Heart left ventricle (tissue), 16 donors: ENCODE measurements around the gene LMAN2L. TPM values are rescaled to one million over a fixed set of nuclear protein-coding genes. Genes with fewer than 3 reads are reported as not detected.

Experiments
- ATAC-seq, 4 donors: fragments of 200-7000 bp; cut with Tn5 transposase; one replicate each; pipeline ENCODE4 v1.9.1; 2020 to 2022; ENCODE audit warnings: moderate library complexity in 4 of 4, mild to moderate bottlenecking in 3 of 4, moderate number of reproducible peaks in 1 of 4
- DNase-seq, 5 donors: peaks; one replicate each; pipeline ENCODE4 v3.0.0-alpha.2; 2020
- H3K27ac ChIP-seq, 12 donors: fragments of 200-600 bp; sonication (generic) in 4 of 12; one replicate each; pipeline versions ENCODE4 v1.5.0 to v1.8.0; 2016 to 2022; ENCODE audit warnings: mild to moderate bottlenecking in 2 of 12
- H3K27me3 ChIP-seq, 9 donors: fragments of 200-600 bp; sonication (generic) in 2 of 9; one replicate each; pipeline versions ENCODE4 v1.5.1 to v1.8.0; 2016 to 2022; ENCODE audit warnings: mild to moderate bottlenecking in 3 of 9
- H3K36me3 ChIP-seq, 9 donors: fragments of 200-600 bp; sonication (generic) in 2 of 9; one replicate each; pipeline versions ENCODE4 v1.5.0 to v1.8.0; 2018 to 2022; ENCODE audit warnings: mild to moderate bottlenecking in 2 of 9
- H3K4me1 ChIP-seq, 12 donors: fragments of 200-600 bp; sonication (generic) in 4 of 12; one replicate each; pipeline versions ENCODE4 v1.5.0 to v1.8.0; 2016 to 2022; ENCODE audit warnings: mild to moderate bottlenecking in 3 of 12
- H3K4me3 ChIP-seq, 12 donors: fragments of 200-600 bp; sonication (generic) in 4 of 12; one replicate each; pipeline versions ENCODE4 v1.5.0 to v1.8.0; 2017 to 2022; ENCODE audit warnings: mild to moderate bottlenecking in 9 of 12, moderate library complexity in 4 of 12
- H3K9me3 ChIP-seq, 12 donors: fragments of 200-600 bp; sonication (generic) in 4 of 12; one replicate each; pipeline versions ENCODE4 v1.5.0 to v1.8.0; 2016 to 2022; ENCODE audit warnings: mild to moderate bottlenecking in 1 of 12
- POLR2A ChIP-seq, 2 donors: fragments of 450-650 bp; IDR thresholded peaks; one replicate each; pipeline ENCODE4 v1.6.1; 2017; ENCODE audit warnings: antibody characterized with exemption in 2 of 2, mild to moderate bottlenecking in 2 of 2, moderate library complexity in 2 of 2
- WGBS, 4 donors: extraction: QIAGEN DNeasy Blood & Tissue Kit in 2 of 4; methylation state at CpG; one replicate each; pipeline versions ENCODE4 v1.1.5 to v1.1.7; 2013 to 2018; 5-methylcytosine and 5-hydroxymethylcytosine counted together
- intact Hi-C, 10 donors: fragments of 100-400 bp; cut with DNase I; formaldehyde crosslinking; loops; one replicate each; pipeline versions ENCODE4 v1.11.1 to v1.14.2; 2022
- polyA plus RNA-seq, 2 donors: library from polyadenylated mRNA; stranded (reverse); fragments of 200-250 nt; gene quantifications; one replicate each; pipeline ENCODE4 v1.2.3, GENCODE V29; 2013
- total RNA-seq, 9 donors: library from RNA; depleted of rRNA in 2 of 9; stranded (reverse); fragments of >200 nt in 2 of 9; fragmentation: NEBNext Ultra II Directional in 3 of 9; extraction: Animal tissue kit (Norgen Biotek cat#: 25700) in 3 of 9; gene quantifications; one replicate each; pipeline versions ENCODE4 v1.1.0 to v1.2.4, GENCODE V29; 2016 to 2023
- TF ChIP-seq, protein P1 (sequence below), 12 donors: fragments of 200-600 bp; sonication (generic) in 4 of 12; IDR thresholded peaks; one replicate each; pipeline versions ENCODE4 v1.5.0 to v1.8.0; 2018 to 2022; ENCODE audit warnings: antibody characterized with exemption in 12 of 12, mild to moderate bottlenecking in 5 of 12
- donor health status: ischemic (EF 13 %, LVEDD 7.1; RV severe dilation, severe dysfunction).
- donor health status: healthy with polysubstance abuse.
- donor health status: DM: no; HTN: yes; CAD: no.
- donor health status: DM: no; HTN: no; CAD: no.
- donor health status: ischemic (EF 25% LVEDD 6.9; RV normal size, moderate dysfunction).
- donor health status: ischemic (EF 25% LVEDD 5.7; RV mildly dilated, moderate dysfunction).
- donor health status: healthy.
- donor health status: DM: yes; HTN: yes; CAD: no.
- donor health status: ischemic (EF 35%, LVEDD 5.7; RV mildly dilated, moderate dysfunction).
- donor health status: nonischemic (EF 11% LVEDD 7.7; RV severe dilation, severe dysfunction).
- donor health status: DM: yes; HTN: yes; CAD: no.
- donor health status: PGD.
- donor health status: ischemic (EF 29% LVEDD 5.4; RV normal size, mild dysfunction).
- donor health status: nonischemic (EF 23%, LVEDD 6.1; RV moderate dilation, normal function).

Gene LMAN2L
- total and polyA plus RNA-seq, 11 donors = 11.3 to 38.5 (median 20.5) TPM

DNA sequence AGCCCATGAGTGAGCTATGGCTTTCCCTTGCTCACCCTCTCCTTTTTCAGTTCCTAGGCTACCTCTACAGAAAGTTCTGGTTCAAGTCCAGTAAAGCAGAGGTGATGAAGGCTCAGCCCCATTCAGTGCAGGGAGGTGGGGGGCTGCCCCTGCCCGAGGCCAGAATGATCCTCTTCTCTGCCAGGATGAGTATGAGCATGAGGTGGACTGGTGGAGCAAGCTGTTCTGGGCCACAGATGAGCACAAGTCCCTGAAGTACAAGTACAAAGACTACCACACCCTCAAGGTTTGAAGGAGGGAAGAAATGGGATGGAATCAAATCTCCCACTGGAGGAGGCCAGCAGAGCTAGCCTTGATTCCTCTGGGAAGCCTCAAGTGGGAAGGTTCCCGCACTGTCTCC, 42.4 kb downstream of the LMAN2L start:
- WGBS, 4 donors = 86 to 91% (median 87%) methylated on average over 2 of the region's 2 CpGs
- Histone ChIP-seq H3K9me3 (no peaks in the 10 kb centered on the region), H3K27me3 (no peaks in the 10 kb centered on the region), H3K36me3 (peaks cover 0 to 4% (median 0%) of the 10 kb centered on the region in 9 donors), H3K27ac (no peak overlapping the region), H3K4me1 (no peaks in the 10 kb centered on the region), H3K4me3 (no peak overlapping the region)
- ATAC-seq (no peak), DNase-seq (no peak)
- intact Hi-C loops = no loop called here
- TF ChIP-seq, protein P1, sequence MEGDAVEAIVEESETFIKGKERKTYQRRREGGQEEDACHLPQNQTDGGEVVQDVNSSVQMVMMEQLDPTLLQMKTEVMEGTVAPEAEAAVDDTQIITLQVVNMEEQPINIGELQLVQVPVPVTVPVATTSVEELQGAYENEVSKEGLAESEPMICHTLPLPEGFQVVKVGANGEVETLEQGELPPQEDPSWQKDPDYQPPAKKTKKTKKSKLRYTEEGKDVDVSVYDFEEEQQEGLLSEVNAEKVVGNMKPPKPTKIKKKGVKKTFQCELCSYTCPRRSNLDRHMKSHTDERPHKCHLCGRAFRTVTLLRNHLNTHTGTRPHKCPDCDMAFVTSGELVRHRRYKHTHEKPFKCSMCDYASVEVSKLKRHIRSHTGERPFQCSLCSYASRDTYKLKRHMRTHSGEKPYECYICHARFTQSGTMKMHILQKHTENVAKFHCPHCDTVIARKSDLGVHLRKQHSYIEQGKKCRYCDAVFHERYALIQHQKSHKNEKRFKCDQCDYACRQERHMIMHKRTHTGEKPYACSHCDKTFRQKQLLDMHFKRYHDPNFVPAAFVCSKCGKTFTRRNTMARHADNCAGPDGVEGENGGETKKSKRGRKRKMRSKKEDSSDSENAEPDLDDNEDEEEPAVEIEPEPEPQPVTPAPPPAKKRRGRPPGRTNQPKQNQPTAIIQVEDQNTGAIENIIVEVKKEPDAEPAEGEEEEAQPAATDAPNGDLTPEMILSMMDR (IDR thresholded peaks at IDR 0.05) = no peak
- TF ChIP-seq POLR2A (IDR thresholded peaks at IDR 0.05) = no peak

DNA sequence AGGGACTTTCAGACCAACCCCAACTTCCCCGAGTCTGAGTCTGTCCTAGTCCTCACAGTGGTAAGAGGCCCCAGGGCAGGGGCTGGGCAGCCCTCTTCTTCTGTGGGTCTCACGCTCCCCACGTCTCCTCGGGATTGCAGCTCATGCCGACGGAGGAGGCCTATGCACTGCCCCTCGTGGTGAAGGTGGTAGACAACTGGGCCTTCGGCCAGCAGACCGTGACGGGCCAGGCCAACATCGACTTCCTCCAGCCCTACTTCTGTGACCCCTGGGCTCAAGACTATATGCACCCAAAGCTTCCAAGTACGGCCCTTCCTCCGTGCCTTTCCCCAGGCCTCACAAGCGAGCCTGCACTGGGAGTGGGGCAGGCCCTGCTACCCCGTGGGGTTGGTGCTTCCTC, 44.3 kb downstream of the LMAN2L start:
- ATAC-seq (no peak), DNase-seq (no peak)
- intact Hi-C loops = no loop called here
- no peak overlapping the region for H3K27ac ChIP-seq
- no peak overlapping the region for H3K4me3 ChIP-seq
- H3K4me1 ChIP-seq = no peaks in the 10 kb centered on the region
- no peaks in the 10 kb centered on the region for H3K27me3 ChIP-seq
- no peaks in the 10 kb centered on the region for H3K36me3 ChIP-seq
- no peaks in the 10 kb centered on the region for H3K9me3 ChIP-seq
- 78 to 83% (median 81%) methylated on average over 11 to 15 of the region's 15 CpGs for WGBS, 4 donors
- TF ChIP-seq, protein P1 (IDR thresholded peaks at IDR 0.05) = no peak
- TF ChIP-seq POLR2A (IDR thresholded peaks at IDR 0.05) = no peak

DNA sequence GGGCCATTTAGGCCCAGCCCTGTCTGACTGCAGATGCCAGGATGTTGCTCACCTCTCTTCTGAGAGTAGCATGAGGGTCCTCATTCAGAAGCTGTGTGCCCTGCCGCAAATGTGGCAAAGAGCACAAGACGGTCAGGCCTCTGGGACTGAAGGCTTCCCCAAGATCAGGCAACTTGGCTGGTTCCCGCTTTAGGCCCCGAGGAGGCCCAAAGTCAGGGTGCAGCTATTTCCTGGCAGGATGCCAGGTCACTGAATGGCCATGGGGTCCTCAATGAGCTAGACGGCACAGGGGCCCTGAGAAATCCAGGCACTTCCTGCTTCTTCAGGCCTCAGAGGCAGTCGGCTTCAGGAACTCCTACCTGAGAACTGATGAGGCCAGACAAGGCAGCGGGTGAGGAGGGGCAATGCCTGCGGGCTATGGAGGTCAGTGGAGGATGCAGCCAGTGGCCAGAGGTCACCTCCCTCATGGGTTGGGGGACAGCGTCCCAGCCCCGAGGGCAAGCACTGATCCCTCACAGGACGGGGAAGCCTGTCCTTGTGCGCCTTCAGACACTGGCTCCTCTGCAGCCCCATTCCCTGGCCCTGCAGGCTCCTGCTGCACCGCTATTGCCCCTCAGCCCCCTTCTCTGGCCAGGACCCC, 44.9 kb downstream of the LMAN2L start:
- WGBS, 4 donors = 76 to 86% (median 85%) methylated on average over 8 to 13 of the region's 13 CpGs
- intact Hi-C loops = no loop called here
- no peak overlapping the region for H3K27ac ChIP-seq
- no peak for ATAC-seq
- H3K4me1 ChIP-seq = no peaks in the 10 kb centered on the region
- no peak for DNase-seq
- H3K9me3 ChIP-seq = no peaks in the 10 kb centered on the region
- H3K27me3 ChIP-seq = no peaks in the 10 kb centered on the region
- H3K36me3 ChIP-seq = no peaks in the 10 kb centered on the region
- H3K4me3 ChIP-seq = no peak overlapping the region
- TF ChIP-seq, protein P1 (IDR thresholded peaks at IDR 0.05) = no peak
- no peak for TF ChIP-seq POLR2A (IDR thresholded peaks at IDR 0.05)

DNA sequence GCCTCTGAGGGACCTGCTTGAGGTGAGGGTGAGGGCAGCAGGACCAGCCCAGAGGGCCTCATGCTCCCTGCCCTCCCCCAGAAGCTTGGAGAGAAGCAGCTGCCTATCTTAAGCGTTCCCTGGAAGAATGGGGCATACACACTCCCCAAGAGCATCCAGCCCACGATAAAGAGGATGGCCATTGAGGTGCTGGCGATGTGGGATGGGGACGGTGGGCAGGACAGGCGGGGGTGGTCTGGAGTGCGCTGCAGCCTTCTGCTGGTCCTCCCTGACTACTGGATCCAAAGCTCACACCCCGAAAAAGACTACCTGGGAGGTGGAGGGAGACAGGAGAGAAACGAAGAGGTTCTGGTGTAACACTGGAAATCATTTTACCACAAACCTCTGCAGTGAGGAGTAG, 45.6 kb downstream of the LMAN2L start:
- DNase-seq (no peak), ATAC-seq (no peak)
- Histone ChIP-seq H3K9me3 (no peaks in the 10 kb centered on the region), H3K4me3 (no peak overlapping the region), H3K4me1 (no peaks in the 10 kb centered on the region), H3K36me3 (no peaks in the 10 kb centered on the region), H3K27ac (no peak overlapping the region), H3K27me3 (no peaks in the 10 kb centered on the region)
- 88 to 93% (median 90%) methylated on average over 8 of the region's 8 CpGs for WGBS, 4 donors
- no peak for TF ChIP-seq POLR2A (IDR thresholded peaks at IDR 0.05)
- TF ChIP-seq, protein P1 (IDR thresholded peaks at IDR 0.05) = no peak
- intact Hi-C loops = no loop called here
